Suppressor macrophage (primary cell): ENCODE measurements around the gene E2F3.
"Not testable (repeated sequence)": the region's sequence is repeated elsewhere in the genome, so short reads cannot be mapped to it uniquely, and the experiment has no call there.

Source experiments
- DNase-seq, 4 experiments: peaks; one replicate each; pipeline ENCODE4 v3.0.0-alpha.2; 2020 to 2022

The E2F3 gene

DNA sequence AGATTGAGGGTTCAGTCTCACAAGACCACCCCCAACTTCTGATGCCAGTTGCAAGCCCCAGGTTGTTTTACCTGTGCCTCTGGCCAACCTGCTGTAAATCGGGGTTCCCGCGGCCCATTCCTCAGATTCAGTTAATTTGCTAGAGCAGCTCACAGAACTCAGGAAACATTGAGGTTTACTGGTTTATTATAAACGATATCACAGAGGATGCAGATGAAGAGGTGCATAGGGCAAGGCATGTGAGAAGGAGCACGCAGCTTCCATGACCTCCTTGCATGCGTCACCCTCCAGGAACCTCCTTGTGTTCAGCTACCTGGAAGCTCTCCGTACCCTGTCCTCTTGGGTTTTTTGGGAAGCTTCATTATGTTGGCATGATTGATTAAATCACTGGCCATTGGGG is 66.5 kb downstream of the E2F3 start:
- DNase-seq: no peak

DNA sequence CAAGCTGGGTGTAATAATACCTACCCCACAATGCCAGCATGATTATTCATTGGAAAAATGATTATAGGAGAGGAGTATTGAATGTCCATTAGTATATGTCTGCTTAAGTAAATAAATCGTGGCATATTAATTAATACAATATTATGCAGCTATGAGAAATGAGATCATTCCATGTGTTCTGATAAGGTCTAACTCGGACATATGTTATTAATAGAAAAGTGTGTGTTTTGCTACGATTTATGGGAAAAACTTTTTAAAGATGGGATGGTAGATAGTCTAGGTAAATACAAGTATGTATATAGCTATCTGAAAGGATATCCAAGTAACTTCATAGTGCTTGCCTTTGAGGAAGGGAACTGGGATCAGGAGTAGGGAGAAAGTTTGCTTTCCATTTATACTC is 71.1 kb downstream of the E2F3 start:
- DNase-seq: no peak

DNA sequence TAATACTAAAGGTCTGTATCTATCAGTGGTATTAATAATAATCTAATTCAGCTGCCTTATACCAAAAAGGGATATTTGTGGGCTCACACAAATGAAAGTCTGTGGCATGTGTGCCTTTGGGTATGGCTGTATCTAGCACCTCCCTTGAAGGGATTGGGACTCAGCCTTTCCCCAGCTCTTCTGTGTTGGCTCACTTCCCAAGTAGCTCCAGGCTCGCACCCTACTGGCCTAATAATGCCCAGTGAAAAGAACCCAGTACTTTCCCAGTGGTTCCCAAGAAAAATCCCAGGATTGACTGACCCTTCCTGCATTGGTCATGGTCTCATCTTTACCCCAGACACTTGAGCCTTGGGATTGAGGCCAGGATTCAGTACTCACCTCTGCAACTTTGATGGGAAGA is 71.8 kb downstream of the E2F3 start:
- no peak for DNase-seq

DNA sequence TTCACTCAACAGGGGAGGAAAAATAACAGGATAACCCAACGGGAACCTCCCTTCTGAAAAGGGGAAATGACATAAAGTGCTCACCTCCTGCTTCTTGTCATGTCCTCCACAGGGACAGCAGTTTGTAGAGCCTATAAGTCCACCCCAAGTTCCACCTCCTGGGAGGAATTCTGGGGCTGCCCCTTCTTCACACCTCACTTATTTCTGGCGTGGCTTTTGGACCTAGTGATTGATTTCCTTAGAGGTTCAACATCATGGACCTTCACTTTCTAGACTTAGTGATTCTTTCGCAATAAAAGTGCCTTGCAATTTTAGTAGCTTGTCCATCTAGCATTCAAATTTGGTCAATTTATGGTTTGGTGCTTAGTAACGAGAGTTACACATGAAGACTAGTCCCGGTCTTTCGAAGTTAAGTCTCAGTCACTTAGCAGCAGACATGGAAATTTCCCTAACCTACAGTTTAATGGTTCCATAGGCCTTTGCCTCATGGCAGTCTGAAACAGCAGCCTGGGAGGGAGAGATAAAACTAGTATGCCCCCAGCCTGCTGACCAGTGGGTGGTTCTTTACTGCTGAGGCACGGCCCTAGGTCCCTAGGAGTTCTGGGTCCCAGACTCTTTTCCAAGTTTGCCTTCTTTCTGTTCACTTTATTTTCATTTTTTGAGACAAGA is 73.3 kb downstream of the E2F3 start:
- peak in 3 of 4 experiments; percentile 13 to 34 (median 19) for DNase-seq

DNA sequence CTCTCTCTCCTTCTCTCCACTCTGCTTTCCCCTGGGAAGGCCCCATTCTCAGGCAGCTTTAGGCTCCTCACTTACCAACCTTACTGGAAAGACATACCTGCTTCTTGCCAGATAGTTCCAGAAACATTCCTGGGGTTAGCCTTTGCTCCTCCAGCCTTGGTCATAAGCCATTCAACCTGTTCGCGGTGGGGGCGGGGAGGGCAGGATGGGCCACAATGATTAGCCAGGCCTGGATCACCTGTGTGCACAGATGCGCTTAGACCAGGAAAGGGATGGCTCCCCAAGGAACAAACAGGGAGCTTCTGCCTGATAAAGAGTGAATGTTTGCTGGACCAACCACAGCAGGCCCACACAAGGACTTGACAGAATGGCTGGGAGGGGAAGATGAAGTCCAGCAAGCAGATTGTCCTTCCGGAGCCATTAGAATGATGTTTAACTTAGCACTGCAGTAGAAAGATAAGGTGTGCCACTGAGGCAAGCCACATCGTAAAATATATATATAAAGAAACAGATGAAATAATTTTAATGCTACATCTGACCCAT is 74.9 kb downstream of the E2F3 start:
- DNase-seq: no peak

DNA sequence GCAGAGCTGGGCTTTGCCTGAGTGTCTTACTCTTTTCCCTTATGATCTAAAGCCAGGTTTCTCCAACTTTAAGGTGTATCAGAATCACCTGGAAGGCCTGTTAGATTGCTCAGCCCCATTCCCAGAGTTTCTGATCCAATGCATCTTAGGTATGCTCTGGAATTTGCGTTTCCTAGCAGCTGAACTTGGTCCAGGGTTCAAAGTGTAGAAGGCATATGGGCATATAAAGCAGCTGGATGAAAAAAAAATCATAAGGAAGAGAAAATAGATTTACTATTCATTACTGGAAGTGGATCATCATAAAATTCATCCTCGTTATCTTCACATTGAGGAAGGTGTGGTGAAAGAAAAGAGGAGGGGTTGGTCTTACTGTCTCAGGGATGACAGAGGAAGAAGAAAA is 75.8 kb downstream of the E2F3 start:
- no peak for DNase-seq

DNA sequence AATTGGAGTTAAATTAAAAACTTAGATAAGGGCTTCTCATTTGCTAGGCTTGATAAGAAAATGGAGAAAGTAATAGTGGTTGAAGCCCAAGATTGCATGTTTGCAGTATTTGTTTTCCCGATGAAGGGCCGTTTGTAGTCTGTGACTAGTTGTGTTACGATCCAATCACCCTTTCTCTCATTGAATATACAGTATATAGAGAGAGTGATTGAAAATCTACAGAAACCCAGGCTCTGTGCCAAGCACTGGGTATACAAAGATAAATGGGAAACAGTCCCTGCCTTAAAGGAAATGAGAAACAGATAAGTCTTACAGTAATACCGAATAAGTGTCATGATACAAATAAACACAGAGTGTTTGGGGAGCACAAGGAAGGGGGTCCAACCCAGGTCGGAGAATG is 77.4 kb downstream of the E2F3 start:
- DNase-seq: no peak

DNA sequence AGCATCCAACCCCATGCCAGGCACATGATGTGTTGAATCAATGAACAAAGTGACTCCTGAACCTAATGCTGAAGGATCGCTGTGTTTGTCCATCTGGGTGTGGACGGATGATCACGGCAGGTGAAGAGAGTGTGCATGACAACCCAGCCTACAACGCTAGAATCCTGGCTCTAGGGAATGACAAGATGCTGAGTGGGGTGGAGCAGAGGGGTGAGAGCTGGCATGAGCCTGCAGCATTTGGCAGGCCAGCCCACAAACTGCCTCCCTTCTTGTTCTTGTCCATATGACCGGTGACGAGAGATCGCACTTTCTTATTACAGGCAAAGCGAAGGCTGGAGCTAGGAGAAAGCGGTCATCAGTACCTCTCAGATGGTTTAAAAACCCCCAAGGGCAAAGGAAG is 77.8 kb downstream of the E2F3 start:
- no peak for DNase-seq

DNA sequence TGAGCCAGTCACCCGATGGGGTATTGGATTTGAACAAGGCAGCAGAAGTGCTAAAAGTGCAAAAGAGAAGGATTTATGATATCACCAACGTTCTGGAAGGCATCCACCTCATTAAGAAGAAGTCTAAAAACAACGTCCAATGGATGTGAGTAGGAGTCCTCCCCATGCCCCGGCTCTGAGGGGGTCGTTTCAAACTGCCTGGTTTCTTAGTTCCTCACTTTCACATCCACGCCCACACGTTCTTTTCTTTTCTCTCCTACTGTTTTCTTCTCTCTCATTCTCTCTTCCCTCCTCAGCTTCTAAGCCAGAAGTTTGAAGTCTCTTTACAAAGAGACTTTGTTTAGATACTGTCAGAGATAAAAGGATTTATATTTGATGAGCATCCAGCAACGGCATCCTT is 79.6 kb downstream of the E2F3 start:
- no peak for DNase-seq

DNA sequence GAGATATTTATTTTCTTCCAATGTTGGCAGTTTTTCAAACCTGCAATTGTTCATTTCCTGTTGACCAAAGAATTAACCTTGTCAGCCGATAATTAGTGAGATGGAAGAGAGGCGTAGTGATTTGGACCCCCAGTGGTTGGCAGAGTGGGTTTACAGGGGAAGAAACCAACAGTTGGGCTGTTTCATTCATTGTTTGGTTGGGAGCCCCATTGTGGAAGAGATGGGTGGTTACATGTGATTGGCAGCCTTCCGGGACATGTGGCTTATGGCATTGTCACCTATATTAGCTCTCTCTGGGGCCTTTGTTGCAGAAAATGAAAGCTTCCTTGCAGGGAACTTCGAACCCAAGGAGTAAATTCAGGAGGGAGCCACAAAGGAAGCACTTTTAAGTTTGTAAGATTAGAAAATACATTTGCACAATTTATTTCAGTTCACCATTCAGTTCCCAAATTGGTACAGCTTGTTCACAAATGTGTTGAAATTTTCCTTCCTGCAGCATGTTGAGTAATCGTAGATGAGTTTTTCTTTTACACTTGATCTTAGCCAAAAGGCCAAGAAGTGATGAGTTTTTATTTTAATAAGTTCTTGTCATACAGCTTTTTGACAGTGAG is 82.3 kb downstream of the E2F3 start:
- DNase-seq: peak; percentile 14 to 67 (median 44)

DNA sequence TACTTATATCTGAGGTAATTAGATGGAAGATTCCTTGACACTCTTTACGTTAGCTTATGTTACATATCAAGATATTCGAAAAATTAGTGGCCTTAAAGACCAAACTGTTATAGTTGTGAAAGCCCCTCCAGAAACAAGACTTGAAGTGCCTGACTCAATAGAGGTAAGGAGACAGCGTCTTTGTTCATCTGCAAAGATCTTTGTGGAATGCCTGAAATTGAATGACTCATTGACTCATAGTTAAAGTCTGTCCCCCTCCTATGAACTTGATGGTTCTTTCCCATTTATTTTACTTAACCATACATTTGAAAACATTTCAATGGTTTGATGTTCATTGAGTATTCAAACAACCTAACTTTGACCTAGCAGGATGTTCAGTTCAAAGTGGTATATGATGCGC is 85.0 kb downstream of the E2F3 start:
- no peak for DNase-seq

DNA sequence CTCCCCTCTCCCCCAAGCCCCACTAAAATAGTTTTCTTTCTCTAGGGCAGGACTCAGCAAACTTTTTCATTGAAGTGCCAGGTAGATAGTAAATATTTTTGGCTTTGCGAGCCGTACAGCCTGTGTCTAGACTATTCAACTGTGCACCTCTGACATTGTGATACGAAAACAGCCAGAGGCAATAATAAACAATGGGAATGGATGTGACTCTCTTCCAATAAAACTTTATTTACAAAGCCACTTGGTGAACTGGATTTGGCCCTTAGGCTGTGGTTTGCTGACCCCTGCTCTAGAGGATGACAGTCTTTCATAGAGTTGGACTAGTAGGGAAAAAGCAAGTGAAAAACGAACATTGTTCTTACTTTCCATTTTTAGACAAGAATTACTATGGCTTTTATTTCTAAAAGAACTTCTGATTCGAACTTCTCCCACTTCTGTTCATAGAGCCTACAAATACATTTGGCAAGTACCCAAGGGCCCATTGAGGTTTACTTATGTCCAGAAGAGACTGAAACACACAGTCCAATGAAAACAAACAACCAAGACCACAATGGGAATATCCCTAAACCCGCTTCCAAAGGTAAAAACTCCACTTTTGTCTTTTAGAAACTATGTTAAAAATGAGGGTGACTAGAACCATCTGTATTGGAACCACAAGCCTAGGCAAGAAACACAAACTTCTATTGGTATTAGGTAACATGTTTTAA is 86.1 kb downstream of the E2F3 start:
- DNase-seq: no peak

DNA sequence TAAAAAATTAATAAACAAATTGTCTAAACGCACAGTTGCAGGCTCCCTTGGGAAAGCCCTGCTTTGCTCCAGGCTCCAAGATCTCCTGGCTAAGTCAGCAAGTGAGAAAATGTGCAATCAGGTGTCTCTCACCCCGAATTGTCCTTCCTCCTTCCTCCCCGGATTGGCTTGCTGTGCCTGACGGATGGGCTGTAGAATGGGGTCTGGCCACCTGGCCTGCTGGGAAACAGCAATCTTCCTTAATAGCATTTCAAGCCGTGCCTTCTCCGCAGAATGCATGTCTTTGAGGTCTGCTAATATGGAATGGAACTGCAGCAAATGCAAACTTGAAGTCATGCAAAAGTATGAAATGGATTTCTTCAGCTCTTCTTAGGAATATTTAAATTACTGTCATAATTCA is 88.9 kb downstream of the E2F3 start:
- no peak for DNase-seq

DNA sequence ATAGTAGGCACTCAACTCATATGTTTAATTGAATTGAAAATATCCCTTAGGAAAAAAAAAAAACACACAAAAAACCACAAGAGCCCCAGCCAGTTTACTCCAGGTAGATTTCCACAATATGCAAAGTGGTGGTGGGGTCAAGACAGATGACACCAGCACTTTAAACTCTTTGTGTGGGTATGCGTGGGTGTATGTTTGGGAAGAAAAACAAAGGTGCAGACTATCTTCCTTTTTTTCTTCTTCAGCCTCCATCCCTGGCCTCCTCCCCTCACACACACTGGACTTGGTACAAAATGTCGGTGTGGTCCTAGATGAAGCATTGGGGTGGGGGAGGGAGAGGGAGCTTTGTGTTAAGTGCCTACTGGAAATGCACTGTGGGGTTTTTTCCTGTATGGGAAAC is 90.4 kb downstream of the E2F3 start:
- no peak for DNase-seq

DNA sequence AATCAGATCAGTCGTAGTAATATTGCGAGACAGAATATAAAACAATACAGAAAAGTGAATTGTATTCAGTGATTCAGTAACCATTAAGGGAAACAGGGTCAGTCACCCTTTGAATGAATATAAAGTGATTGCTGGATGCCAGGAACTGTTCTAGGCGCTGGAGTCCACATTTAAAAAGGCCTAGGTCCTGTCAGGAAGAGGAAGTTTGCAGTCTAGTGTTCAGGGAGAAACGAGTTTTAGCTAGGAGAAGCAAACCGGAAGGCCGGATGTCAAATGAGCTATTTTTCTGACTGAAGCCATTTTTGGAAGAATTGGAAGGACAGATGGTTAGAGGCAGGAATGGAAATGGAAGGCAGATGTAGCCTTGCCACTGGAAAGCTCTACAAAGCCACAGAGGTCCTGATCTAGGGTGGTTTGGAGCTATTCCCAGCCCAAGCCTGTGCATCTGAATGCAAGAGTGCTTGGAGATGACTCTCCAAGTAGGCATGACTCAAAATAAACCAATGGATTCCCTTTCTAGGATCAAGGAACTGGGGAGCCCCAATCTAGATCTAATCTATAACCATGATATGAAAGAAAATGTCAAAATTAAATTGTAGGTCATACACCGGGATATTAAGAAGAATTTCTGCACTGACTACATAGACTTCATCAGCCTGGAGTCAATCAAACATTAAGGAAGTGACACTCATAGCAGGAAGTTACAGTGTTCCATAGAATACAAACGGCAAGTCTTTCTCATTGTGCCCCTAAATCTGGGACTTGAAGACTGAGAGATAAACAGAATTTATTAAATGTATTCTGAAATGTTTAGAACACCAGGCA is 95.7 kb downstream of the E2F3 start:
- peak; percentile 2 to 43 (median 24) for DNase-seq

DNA sequence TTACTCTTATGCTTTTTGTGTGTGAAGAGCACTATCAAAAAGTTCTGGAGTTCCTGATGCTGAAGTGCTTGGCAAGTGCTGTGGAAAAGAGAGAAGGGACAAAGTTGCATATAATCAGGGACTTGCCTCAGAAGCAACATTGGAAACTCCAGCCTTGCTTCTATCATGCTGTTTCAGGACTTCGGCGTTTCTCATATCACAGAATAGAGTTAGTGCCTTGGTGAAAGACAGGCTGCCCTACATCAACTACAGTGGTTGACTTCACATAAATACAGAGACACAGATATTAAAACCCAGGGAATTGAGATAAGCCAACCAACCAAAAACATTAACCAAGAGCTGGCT is 96.3 kb downstream of the E2F3 start:
- no peak for DNase-seq

DNA sequence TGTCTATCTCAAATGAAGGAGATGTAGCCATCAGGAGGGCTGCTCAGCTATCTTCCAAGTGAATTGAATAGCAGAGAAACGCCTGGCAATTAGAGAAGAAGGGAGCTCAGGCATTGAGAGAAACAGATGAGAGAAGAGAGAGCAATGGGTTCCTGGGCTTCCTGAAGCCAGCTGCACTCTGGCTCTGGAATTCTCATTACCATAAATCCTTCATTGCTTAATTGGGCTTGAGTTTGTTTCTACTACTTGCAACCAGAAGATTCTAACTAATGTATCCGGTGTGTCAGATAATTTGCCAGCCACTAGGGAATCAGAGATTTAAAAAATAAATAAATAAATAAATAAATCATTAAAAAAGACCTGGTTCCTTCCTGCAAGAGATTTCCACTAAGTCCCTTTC is 107.5 kb downstream of the E2F3 start:
- no peak for DNase-seq

DNA sequence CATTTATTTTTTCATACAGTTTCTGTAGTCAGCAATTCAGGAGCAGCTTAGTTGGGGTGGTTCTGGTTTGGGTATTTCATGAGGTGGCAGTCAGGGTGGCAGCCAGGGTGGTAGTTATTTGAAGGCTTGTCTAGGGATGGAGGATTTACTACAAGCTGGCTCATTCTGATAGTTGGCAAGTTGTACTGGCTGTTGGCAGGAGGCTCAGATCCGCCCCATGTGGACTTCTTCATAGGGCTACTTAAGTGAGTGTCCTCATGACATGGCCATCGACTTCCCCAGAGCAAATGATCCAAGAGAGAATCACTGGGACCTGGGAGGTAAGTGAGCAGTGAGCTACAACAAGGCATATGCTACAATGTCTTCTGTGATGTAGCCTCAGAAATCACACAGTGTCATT is 110.2 kb downstream of the E2F3 start:
- no peak for DNase-seq

DNA sequence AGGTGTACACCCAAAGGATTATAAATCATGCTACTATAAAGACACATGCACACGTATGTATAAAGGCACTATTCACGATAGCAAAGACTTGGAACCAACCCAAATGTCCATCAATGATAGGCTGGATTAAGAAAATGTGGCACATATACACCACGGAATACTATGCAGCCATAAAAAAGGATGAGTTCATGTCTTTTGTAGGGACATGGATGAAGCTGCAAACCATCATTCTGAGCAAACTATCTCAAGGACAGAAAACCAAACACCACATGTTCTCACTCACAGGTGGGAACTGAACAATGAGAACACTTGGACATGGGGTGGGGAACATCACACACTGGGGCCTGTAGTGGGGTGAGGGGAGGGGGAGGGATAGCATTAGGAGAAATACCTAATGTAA is 123.5 kb downstream of the E2F3 start:
- not testable (repeated sequence) for DNase-seq

DNA sequence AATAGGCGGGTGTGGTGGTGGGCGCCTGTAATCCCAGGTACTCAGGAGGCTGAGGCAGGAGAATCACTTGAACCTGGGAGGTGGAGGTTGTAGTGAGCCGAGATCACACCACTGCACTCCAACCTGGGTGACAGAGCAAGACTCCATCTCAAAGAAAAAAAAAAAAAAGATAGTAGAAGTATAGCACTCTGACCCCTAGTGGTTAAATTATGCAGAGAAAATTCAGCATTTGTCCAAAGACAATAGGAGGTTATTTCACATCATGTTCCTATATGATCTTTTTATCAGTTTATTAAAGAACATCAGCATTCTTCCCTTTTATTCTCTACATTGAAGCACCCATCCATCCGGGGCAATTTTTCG is 127.4 kb downstream of the E2F3 start:
- peak; percentile 34 to 80 (median 59) for DNase-seq

DNA sequence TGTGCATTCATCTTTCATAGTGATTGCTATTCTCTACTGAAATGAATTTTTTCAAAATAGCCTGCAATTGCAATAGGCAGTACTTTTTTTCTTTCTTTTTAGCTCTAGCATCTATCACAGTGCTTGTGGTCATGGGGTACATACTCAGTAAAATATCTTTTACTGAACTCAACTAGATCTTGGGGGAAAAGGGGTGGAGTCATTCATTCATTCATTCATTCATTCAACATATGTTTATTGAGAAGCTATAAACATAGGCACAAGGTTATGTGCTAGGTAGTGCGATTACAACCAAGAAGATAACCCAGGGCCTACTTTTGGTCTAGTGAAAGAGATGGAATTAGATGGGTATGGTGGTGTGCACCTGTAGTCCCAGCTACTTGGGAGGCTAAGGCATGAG is 131.2 kb downstream of the E2F3 start:
- DNase-seq: no peak

DNA sequence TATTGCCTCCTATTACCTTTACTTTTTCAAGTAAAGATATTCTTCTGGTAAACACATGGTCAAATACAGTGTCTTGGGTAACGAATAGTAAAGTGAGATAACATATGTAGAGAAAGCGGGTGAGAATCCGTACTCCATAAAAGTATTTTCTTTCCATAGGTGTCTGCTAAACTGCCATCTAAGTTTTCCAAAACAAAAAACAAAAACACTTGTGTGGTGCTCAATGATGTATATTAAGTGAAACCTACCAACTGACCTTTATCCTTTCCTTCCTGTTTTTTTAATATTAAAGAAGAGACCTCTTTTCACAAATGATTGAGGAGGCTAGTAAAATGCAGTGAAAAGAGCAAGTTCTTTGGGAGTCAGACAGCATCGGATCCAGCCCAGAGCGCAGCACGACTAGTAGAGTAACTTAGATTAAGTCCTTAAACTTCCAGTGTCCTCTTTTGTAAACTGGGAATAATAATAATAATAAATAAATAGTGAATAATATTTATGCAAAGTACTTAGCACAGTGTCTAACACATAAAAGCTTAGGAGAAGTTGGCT is 132.1 kb downstream of the E2F3 start:
- peak in 2 of 4 experiments; percentile 31 to 33 for DNase-seq
